CD4-positive, alpha-beta T cell treated with Interleukin-12 subunit alpha and Interleukin-12 subunit beta, for 1 hour (primary cell): ENCODE measurements around the gene CTBP2.
"Not testable (repeated sequence)": the region's sequence is repeated elsewhere in the genome, so short reads cannot be mapped to it uniquely, and the experiment has no call there.

Experiments used
- DNase-seq: peaks from one replicate; pipeline ENCODE4 v3.0.0-alpha.2; 2020

CTBP2 gene

GRCh38 chr10:125179107-125179506 is 18.7 kb upstream of the CTBP2 start:
- DNase-seq, result not testable (repeated sequence)

- no peak for DNase-seq
Observed at GRCh38 chr10:125177641-125178640, 17.6 kb upstream of the CTBP2 start.

GRCh38 chr10:125175807-125176206 is 15.4 kb upstream of the CTBP2 start:
- no peak for DNase-seq

DNA sequence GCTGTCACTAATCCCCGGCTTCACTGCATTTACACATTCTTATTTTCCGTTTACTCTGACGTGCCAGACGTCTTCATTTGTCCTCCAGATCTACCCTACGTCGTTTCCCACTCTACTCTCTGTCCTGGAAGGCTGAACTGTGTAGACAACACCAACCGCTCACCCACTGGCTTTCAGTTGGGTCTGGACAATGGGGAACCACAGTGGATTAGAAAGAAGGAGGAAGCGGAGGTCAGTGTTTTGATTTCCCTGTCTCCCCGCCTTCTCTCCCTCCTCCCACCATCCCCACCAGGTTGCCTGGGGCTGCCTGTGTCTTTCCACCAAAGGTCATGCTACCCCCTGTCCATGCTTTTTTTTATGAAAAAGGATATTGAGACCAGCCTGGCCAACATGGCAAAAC is 14.0 kb upstream of the CTBP2 start:
- no peak for DNase-seq

DNA sequence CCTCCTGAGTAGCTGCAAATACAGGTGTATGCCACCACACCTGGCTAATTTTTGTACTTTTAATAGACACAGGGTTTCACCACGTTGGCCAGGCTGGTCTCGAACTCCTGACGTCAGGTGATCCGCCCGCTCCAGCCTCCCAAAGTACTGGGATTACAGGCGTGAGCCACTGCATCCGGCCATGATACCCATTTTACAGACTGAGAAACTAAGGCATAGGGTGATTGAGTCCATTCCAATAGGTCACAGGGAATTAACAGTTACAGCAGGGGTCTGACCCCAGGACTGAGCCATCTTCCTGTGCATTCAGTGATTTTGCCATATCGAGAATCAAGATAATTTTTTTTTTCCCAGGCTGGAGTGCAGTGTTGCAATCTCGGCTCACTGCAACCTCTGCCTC is 12.3 kb upstream of the CTBP2 start:
- no peak for DNase-seq

GRCh38 chr10:125171402-125172306 is 11.3 kb upstream of the CTBP2 start:
- no peak for DNase-seq

DNA sequence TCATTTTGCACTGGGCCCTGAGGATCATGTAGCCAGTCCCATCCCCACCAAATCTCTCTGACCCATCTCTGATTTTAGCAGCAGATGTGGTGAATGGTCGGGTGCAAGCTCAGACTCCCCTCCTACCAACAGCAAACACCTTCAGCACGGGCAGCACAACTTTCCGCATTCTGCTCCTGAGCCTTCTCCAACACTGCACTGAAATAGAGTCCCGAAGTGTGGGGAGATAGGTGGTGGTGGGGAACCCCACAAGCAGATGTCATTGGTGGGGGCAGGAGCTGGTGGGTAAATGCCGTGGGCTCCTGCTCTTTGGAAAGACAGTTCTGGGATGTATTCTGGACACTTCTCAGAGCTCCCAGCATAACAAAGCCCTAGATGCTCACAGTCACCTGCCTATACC is 9.6 kb upstream of the CTBP2 start:
- DNase-seq, result no peak

GRCh38 chr10:125169279-125169678 is 8.9 kb upstream of the CTBP2 start:
- DNase-seq, result no peak

GRCh38 chr10:125166658-125167057 is 6.3 kb upstream of the CTBP2 start:
- no peak for DNase-seq

GRCh38 chr10:125165584-125166573 is 5.5 kb upstream of the CTBP2 start:
- DNase-seq, result no peak

GRCh38 chr10:125164421-125164820 is 4.1 kb upstream of the CTBP2 start:
- DNase-seq, result no peak

GRCh38 chr10:125163803-125164202 is 3.4 kb upstream of the CTBP2 start:
- no peak for DNase-seq

DNA sequence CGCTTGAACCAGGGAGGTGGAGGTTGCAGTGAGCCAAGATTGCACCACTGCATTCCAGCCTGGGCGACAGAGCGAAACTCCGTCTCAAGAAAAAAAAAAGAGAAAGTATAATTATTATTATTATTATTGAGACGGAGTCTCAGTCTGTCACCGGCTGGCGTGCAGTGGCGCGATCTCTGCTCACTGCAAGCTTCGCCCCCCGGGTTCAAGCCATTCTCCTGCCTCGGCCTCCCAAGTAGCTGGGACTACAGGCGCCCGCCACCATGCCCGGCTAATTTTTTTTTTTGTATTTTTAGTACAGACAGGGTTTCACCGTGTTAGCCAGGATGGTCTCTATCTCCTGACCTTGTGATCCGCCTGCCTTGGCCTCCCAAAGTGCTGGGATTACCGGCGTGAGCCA is 2.9 kb upstream of the CTBP2 start:
- not testable (repeated sequence) for DNase-seq

- DNase-seq, result no peak
Observed at GRCh38 chr10:125162120-125162931, 2.0 kb upstream of the CTBP2 start.

DNA sequence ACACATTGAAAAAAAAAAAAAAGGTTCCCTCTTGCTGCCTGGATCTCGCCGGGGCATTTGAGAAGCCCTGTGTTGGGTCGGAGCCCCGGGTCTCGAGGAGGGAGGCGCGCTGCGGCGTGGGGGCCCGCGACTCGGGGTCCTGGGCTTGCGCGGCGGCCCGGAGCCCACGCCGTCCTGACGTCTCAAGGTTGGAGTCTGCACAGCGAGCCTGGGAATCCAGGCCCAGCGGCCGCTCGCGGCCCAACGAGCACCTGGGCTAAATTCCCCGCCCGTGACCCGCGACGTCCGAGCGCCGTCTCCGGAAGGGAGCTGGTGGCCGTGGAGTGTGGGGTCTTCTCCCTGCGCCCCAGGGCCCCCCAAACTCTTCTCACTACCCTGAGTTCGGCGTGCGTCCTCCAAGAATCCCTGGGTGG is 1.4 kb upstream of the CTBP2 start:
- no peak for DNase-seq

DNA sequence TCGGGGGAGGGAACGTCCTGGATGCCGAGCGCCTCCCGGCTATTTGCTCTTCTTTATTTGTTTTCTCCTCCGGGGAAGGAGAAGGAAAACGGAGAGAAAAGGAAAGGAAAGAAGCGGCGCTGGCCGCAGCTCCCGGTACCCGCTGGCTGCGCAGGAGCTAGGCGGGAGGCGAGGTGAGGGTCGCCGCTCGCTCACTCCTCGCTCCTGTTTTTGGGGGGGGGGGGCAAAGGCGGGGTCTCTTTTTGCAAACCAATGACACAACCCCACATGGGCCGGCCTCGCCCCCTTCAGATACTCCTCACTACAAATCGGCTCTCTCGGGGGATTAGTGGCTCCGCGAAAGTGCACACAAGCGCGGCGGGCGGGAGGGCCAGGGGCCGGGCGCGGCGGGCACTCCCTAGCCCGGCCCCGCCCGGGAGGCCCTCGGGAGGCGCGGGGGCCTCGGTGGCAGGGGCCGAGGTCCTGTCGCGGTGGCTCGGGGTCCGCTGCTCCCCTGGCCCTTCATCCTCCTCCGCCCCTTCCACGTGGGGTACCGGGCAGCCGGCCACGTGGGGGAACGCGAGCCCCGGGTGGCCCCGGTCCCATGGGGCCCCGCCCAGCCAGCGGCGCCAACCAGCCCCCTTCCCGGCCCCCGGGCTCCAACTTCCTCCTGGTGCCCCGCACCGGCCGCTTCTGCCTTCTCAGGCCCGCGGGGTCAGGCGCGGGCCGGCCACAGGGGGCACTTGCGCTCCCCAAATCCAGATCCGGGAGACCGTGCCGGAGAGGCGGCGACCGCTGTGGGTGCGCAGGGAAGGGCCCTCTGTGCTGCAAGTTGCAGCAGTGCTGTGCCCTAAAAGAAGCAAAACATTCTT is 718 bp upstream of the CTBP2 start:
- peak; percentile 32 for DNase-seq

GRCh38 chr10:125159486-125159931 is 854 bp downstream of the CTBP2 start:
- DNase-seq, result no peak

DNA sequence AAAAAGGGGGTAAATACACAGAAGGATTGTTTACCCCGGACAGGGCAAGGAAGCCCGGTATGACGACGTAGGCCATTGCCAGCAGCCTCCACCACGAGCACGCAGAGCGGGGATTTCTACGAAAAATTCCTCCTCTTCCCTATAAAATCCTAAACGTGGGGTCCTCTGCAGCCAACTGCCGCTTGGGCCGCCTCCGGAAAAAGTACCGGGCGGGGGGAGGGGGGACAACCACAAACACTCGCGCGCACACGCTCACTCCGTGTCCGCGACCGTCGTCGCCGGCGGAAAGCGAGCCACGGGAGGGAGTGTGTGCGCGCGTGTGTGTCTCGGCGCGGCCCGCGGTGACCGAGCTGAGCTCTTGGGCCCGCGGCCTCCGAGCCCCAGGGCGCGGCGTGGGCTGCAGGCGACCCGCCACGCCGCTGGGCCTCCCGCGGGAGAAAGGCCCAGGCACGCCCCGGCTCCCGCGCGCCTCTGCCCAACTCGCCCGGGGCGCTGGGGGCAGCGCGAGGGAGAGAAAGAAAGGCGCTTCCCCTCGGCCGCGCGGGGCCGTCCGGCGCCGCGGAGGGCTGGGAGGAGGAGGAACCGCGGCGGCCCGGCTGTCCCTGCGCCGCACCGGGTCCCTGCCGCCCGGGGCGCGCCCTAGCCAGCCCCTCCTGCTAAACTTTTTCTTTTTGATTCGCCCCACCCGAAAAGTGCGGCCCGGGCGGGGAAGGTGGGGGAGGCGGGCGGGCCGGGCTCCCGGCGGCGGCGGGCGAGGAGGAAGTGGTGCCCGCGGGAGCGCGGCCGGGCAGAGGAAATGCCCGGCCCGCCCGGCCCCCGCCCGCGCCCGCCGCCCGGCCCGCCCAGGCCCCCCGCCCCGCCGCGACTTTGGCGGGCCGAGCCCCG is 1.5 kb downstream of the CTBP2 start:
- no peak for DNase-seq

GRCh38 chr10:125158275-125158600 is 2.1 kb downstream of the CTBP2 start:
- no peak for DNase-seq
